ENCODE data around the gene SLC17A5.
"Not testable (repeated sequence)": the region's sequence is repeated elsewhere in the genome, so short reads cannot be mapped to it uniquely, and the experiment has no call there.

DNA sequence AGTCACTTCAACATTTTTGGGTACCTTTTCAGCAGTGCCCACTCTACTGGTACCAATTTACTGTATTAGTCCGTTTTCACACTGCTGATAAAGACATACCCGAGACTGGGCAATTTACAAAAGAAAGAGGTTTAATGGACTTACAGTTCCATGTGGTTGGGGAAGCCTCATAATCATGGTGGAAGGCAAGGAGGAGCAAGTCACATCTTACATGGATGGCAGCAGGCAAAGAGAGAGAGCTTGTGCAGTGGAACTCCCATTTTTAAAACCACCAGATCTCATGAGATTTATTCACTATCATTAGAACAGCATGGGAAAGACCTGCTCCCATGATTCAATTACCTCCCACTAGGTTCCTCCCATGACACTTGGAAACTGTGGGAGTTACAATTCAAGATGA, 29.8 kb upstream of the SLC17A5 start:
- not testable (repeated sequence) for TF ChIP-seq CTCF (IDR thresholded peaks at IDR 0.05; ENCODE audit: low read depth, low read length); EZH2phosphoT487 (IDR thresholded peaks at IDR 0.05; ENCODE audit: low read depth)
